H7 (cell line): Measurements from ENCODE around the gene TSHZ2. TPM values are rescaled to one million over a fixed set of nuclear protein-coding genes. Genes with fewer than 3 reads are reported as not detected.
A peak's percentile ranks its signal among the peaks of the same experiment; 100 is the strongest.
"Not testable (repeated sequence)": the region's sequence is repeated elsewhere in the genome, so short reads cannot be mapped to it uniquely, and the experiment has no call there.

ENCODE experiments used
- DNase-seq: peaks from one replicate; pipeline ENCODE4 v3.0.0; 2012
- H3K27me3 ChIP-seq: 2 replicates; pipeline ENCODE4 v1.6.0; 2011; ENCODE audit warnings: mild to moderate bottlenecking, low read length; ENCODE audit not compliant: control insufficient read depth, insufficient read depth
- H3K36me3 ChIP-seq: replicated peaks from 2 replicates; pipeline ENCODE4 v1.5.1; 2011; ENCODE audit warnings: low read length; ENCODE audit not compliant: control insufficient read depth, insufficient read depth
- H3K4me3 ChIP-seq: 2 replicates; pipeline ENCODE4 v1.5.1; 2011; ENCODE audit warnings: low read depth, mild to moderate bottlenecking, control low read depth, low read length, moderate library complexity; ENCODE audit not compliant: insufficient read depth
- total RNA-seq: library from RNA; depleted of rRNA; stranded (reverse); fragments of >200 nt; shearing (Covaris generic); gene quantifications from 2 replicates; pipeline ENCODE4 v1.2.3, GENCODE V29; 2014

TSHZ2 gene
- total RNA-seq, 1 experiment from 2014 or later, result 0.31 TPM

GRCh38 chr20:53513489-53514298 lies 541.5 kb downstream of the TSHZ2 start:
- Histone ChIP-seq H3K4me3 (no peak overlapping the region), H3K27me3 (no peaks in the 10 kb centered on the region), H3K36me3 (no peaks in the 10 kb centered on the region)
- DNase-seq, result no peak

GRCh38 chr20:53515749-53516148 lies 543.6 kb downstream of the TSHZ2 start:
- DNase-seq, result no peak
- Histone ChIP-seq H3K36me3 (no peaks in the 10 kb centered on the region), H3K4me3 (no peak overlapping the region)

GRCh38 chr20:53517146-53517545 lies 545.0 kb downstream of the TSHZ2 start:
- Histone ChIP-seq H3K36me3 (no peaks in the 10 kb centered on the region), H3K27me3 (no peaks in the 10 kb centered on the region), H3K4me3 (no peak overlapping the region)
- no peak for DNase-seq

More at GRCh38 chr20:53515749-53516148, 543.6 kb downstream of the TSHZ2 start:
- H3K27me3 ChIP-seq, result no peaks in the 10 kb centered on the region

GRCh38 chr20:53521421-53521820 lies 549.3 kb downstream of the TSHZ2 start:
- not testable (repeated sequence) for H3K36me3 ChIP-seq, H3K4me3 ChIP-seq, H3K27me3 ChIP-seq, DNase-seq

GRCh38 chr20:53522026-53522425 lies 549.9 kb downstream of the TSHZ2 start:
- no peak for DNase-seq
- Histone ChIP-seq H3K36me3 (no peaks in the 10 kb centered on the region), H3K4me3 (no peak overlapping the region), H3K27me3 (no peaks in the 10 kb centered on the region)

GRCh38 chr20:53522696-53523095 lies 550.5 kb downstream of the TSHZ2 start:
- Histone ChIP-seq H3K4me3 (no peak overlapping the region), H3K36me3 (no peaks in the 10 kb centered on the region), H3K27me3 (no peaks in the 10 kb centered on the region)
- no peak for DNase-seq

GRCh38 chr20:53523615-53524014 lies 551.5 kb downstream of the TSHZ2 start:
- H3K36me3 ChIP-seq, H3K4me3 ChIP-seq, DNase-seq, H3K27me3 ChIP-seq: not testable (repeated sequence)

GRCh38 chr20:53524589-53525312 lies 552.6 kb downstream of the TSHZ2 start:
- DNase-seq, result peak; percentile 32

GRCh38 chr20:53527196-53527595 lies 555.0 kb downstream of the TSHZ2 start:
- Histone ChIP-seq H3K36me3 (no peaks in the 10 kb centered on the region), H3K4me3 (no peak overlapping the region), H3K27me3 (no peaks in the 10 kb centered on the region)
- DNase-seq, result no peak

More at GRCh38 chr20:53524589-53525312, 552.6 kb downstream of the TSHZ2 start:
- H3K27me3 ChIP-seq, result no peaks in the 10 kb centered on the region
- H3K4me3 ChIP-seq, result no peak overlapping the region
- H3K36me3 ChIP-seq, result no peaks in the 10 kb centered on the region

GRCh38 chr20:53529658-53530057 lies 557.5 kb downstream of the TSHZ2 start:
- DNase-seq, result no peak

GRCh38 chr20:53530440-53530839 lies 558.3 kb downstream of the TSHZ2 start:
- Histone ChIP-seq H3K36me3 (no peaks in the 10 kb centered on the region), H3K27me3 (no peaks in the 10 kb centered on the region), H3K4me3 (no peak overlapping the region)
- no peak for DNase-seq

More at GRCh38 chr20:53529658-53530057, 557.5 kb downstream of the TSHZ2 start:
- Histone ChIP-seq H3K27me3 (no peaks in the 10 kb centered on the region), H3K4me3 (no peak overlapping the region), H3K36me3 (no peaks in the 10 kb centered on the region)

- not testable (repeated sequence) for H3K36me3 ChIP-seq, DNase-seq, H3K27me3 ChIP-seq, H3K4me3 ChIP-seq
Measured at GRCh38 chr20:53532654-53533312, 560.6 kb downstream of the TSHZ2 start.

- DNase-seq, result no peak
- no peaks in the 10 kb centered on the region for H3K27me3 ChIP-seq
- no peak overlapping the region for H3K4me3 ChIP-seq
Measured at GRCh38 chr20:53533500-53533899, 561.3 kb downstream of the TSHZ2 start.

GRCh38 chr20:53534037-53534436 lies 561.9 kb downstream of the TSHZ2 start:
- Histone ChIP-seq H3K4me3 (no peak overlapping the region), H3K36me3 (no peaks in the 10 kb centered on the region), H3K27me3 (no peaks in the 10 kb centered on the region)
- no peak for DNase-seq

More at GRCh38 chr20:53533500-53533899, 561.3 kb downstream of the TSHZ2 start:
- H3K36me3 ChIP-seq, result no peaks in the 10 kb centered on the region
